ENCODE results near the gene FNDC8. TPM values are rescaled to one million over a fixed set of nuclear protein-coding genes. Genes with fewer than 3 reads are reported as not detected.

Gene FNDC8
- polyA plus RNA-seq, 1 of the 3 experiments (the other 2 are of a cell fraction), result not detected

DNA sequence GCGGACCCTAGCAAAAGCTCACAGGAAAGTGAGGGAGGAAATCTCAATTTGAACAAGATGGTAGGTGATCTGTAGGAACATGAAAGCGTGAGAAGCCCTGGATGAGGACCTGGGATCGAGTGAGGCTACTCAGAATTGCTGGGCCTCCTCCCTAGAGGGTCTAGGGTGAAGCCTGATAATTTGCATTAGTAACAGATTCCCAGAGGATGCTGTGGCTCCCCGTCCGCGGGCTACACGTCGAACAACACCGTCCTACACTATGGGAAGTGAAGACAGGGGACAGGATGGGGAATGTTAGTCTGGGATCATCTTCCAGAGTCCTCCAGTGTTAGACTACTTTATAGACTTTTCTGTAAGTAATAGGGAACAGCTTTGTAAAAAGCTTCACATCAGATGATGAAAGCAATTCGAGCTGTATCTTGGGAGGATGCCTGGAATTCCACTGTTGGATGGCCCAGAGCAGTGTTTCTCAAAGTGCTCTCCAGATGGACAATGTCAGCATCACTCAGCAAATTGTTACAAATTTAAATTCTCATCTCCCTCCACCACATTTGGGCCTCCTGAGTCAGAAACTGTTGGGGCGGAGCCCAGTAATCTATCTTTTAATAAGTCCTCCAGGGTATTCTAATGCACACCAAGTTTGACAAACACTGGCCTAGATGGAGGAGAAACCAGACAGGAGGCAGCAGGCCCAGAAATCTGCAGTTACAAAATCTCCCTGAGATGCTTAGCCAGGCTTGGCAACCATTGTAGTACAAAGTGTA lies 6.5 kb downstream of the FNDC8 start (continued):
- TF ChIP-seq, protein P1, sequence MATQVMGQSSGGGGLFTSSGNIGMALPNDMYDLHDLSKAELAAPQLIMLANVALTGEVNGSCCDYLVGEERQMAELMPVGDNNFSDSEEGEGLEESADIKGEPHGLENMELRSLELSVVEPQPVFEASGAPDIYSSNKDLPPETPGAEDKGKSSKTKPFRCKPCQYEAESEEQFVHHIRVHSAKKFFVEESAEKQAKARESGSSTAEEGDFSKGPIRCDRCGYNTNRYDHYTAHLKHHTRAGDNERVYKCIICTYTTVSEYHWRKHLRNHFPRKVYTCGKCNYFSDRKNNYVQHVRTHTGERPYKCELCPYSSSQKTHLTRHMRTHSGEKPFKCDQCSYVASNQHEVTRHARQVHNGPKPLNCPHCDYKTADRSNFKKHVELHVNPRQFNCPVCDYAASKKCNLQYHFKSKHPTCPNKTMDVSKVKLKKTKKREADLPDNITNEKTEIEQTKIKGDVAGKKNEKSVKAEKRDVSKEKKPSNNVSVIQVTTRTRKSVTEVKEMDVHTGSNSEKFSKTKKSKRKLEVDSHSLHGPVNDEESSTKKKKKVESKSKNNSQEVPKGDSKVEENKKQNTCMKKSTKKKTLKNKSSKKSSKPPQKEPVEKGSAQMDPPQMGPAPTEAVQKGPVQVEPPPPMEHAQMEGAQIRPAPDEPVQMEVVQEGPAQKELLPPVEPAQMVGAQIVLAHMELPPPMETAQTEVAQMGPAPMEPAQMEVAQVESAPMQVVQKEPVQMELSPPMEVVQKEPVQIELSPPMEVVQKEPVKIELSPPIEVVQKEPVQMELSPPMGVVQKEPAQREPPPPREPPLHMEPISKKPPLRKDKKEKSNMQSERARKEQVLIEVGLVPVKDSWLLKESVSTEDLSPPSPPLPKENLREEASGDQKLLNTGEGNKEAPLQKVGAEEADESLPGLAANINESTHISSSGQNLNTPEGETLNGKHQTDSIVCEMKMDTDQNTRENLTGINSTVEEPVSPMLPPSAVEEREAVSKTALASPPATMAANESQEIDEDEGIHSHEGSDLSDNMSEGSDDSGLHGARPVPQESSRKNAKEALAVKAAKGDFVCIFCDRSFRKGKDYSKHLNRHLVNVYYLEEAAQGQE (IDR thresholded peaks at IDR 0.05; ENCODE audit: low read depth, low read length), result no peak
- TF ChIP-seq, protein P2, sequence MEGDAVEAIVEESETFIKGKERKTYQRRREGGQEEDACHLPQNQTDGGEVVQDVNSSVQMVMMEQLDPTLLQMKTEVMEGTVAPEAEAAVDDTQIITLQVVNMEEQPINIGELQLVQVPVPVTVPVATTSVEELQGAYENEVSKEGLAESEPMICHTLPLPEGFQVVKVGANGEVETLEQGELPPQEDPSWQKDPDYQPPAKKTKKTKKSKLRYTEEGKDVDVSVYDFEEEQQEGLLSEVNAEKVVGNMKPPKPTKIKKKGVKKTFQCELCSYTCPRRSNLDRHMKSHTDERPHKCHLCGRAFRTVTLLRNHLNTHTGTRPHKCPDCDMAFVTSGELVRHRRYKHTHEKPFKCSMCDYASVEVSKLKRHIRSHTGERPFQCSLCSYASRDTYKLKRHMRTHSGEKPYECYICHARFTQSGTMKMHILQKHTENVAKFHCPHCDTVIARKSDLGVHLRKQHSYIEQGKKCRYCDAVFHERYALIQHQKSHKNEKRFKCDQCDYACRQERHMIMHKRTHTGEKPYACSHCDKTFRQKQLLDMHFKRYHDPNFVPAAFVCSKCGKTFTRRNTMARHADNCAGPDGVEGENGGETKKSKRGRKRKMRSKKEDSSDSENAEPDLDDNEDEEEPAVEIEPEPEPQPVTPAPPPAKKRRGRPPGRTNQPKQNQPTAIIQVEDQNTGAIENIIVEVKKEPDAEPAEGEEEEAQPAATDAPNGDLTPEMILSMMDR (IDR thresholded peaks at IDR 0.05), result no peak

DNA sequence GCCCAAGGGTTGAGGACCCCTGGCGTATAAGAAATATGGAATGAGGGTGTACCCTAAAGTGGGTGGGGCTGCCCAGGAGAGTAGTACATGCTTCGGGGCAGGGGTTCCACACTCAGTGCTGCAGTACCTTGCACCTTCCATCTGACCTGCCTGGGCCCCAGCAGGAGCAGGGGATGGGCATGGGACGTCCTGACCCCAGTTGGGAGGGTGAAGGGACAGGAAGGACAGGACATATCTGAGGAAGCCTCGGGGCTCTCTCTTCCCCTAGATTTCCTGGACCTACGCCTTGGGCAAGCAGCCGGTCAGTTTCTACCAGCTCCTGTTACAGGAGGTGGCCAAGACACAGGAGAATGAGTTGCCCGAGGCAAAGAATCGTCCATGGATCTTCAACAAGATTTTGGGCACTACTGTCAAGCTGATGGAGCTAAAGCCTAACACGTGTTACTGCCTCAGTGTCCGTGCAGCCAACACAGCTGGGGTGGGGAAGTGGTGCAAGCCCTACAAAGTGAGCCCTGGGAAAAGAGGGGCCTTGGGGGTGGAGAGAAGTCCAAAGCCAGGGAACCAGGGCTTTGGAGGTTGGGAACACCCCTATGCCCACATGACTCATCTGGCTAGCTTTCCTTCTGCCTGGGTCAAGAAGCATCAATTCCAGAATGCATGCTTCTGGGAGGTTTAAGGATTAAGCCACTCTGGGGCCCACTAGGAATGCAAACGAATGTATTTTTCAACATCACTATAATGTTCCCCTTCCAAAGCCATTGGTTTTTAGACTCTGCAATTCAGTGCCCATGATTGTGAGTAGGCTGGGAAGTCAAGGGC lies 7.9 kb downstream of the FNDC8 start:
- Histone ChIP-seq H3K79me2 (ENCODE audit: insufficient read depth) (no peaks in the 10 kb centered on the region), H3K4me3 (ENCODE audit: low read depth in 2 of 2, low read length in 1 of 2) (no peak overlapping the region), H4K20me1 (ENCODE audit: insufficient read depth) (no peaks in the 10 kb centered on the region), H3K36me3 (replicated peaks in 1 of 2; ENCODE audit: control insufficient read depth in 1 of 2, insufficient read depth in 2 of 2, low read length in 1 of 2) (peaks cover 4 to 40% of the 10 kb centered on the region in 2 experiments), H3K9me3 (no peaks in the 10 kb centered on the region), H2AFZ (ENCODE audit: low read depth) (no peak overlapping the region), H3K9me2 (no peaks in the 10 kb centered on the region), H3K4me1 (ENCODE audit: control insufficient read depth in 1 of 2, insufficient read depth in 2 of 2, low read depth in 1 of 2, low read length in 1 of 2) (no peaks in the 10 kb centered on the region), H3K4me2 (no peak overlapping the region), H3K27ac (ENCODE audit: low read depth in 2 of 2, low read length in 1 of 2) (no peak overlapping the region), H3K9ac (no peak overlapping the region), H3F3A (replicated peaks; ENCODE audit: insufficient read depth) (no peaks in the 10 kb centered on the region), H3K27me3 (ENCODE audit: insufficient read depth) (no peaks in the 10 kb centered on the region)
- no peak for DNase-seq
- ChIA-PET CTCF (interaction anchor here (1.0 to 5.4 kb wide), 4 partner anchors 10 to 97 kb away, joined by 3 to 24 read pairs (median 7); partner anchors contain the start of genes NLE1 and RAD51D), POLR2A (interaction anchor here (0.9 kb wide), 1 partner anchor 10 kb away, joined by 3 read pairs; no protein-coding TSS in a partner anchor)
- 80% methylated on average over 10 of the region's 11 CpGs for WGBS (ENCODE audit: low lambda C conversion rate)
- TF ChIP-seq FOXM1 (IDR thresholded peaks at IDR 0.05; ENCODE audit: low read depth), result no peak
- TF ChIP-seq YY1 (IDR thresholded peaks at IDR 0.05; ENCODE audit: low read depth), result no peak
- TF ChIP-seq, protein P2 (IDR thresholded peaks at IDR 0.05), result no peak
- no peak for TF ChIP-seq RAD21 (IDR thresholded peaks at IDR 0.05; ENCODE audit: low read length)
- TF ChIP-seq, protein P3, sequence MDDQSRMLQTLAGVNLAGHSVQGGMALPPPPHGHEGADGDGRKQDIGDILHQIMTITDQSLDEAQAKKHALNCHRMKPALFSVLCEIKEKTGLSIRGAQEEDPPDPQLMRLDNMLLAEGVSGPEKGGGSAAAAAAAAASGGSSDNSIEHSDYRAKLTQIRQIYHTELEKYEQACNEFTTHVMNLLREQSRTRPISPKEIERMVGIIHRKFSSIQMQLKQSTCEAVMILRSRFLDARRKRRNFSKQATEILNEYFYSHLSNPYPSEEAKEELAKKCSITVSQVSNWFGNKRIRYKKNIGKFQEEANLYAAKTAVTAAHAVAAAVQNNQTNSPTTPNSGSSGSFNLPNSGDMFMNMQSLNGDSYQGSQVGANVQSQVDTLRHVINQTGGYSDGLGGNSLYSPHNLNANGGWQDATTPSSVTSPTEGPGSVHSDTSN (IDR thresholded peaks at IDR 0.05), result no peak
- TF ChIP-seq, protein P4, sequence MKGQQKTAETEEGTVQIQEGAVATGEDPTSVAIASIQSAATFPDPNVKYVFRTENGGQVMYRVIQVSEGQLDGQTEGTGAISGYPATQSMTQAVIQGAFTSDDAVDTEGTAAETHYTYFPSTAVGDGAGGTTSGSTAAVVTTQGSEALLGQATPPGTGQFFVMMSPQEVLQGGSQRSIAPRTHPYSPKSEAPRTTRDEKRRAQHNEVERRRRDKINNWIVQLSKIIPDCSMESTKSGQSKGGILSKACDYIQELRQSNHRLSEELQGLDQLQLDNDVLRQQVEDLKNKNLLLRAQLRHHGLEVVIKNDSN (IDR thresholded peaks at IDR 0.05; ENCODE audit: borderline replicate concordance, low read depth), result no peak
- TF ChIP-seq FOSL2 (IDR thresholded peaks at IDR 0.05; ENCODE audit: borderline replicate concordance, low read depth), result no peak
- TF ChIP-seq GATA2 (CRISPR knock-in tag; IDR thresholded peaks at IDR 0.05), result no peak
- no peak for TF ChIP-seq NRF1 (IDR thresholded peaks at IDR 0.05; ENCODE audit: low read depth, low read length)
- no peak for TF ChIP-seq EZH2phosphoT487 (IDR thresholded peaks at IDR 0.05; ENCODE audit: borderline replicate concordance, low read depth)
- no peak for TF ChIP-seq CHD2 (IDR thresholded peaks at IDR 0.05; ENCODE audit: low read length, partially characterized antibody)
- TF ChIP-seq SMC3 (IDR thresholded peaks at IDR 0.05; ENCODE audit: low read depth, low read length), result no peak
- TF ChIP-seq TCF12 (IDR thresholded peaks at IDR 0.05), result no peak
- TF ChIP-seq MXI1 (IDR thresholded peaks at IDR 0.05; ENCODE audit: low read depth, low read length), result no peak
